Endothelial cell of umbilical vein (primary cell): ENCODE measurements around the gene LRRC8E. TPM values are rescaled to one million over a fixed set of nuclear protein-coding genes. Genes with fewer than 3 reads are reported as not detected.
"Not testable (repeated sequence)": the region's sequence is repeated elsewhere in the genome, so short reads cannot be mapped to it uniquely, and the experiment has no call there.

Source experiments
- BruUV-seq: library from RNA; stranded (reverse); fragments of 400-500 nt; replicated peaks from 2 replicates; lab custom pipeline; 2021; lab: Mats Ljungman, UMichigan
- CTCF ChIA-PET: fragments of 300-600, 350-600 bp; sonication (Branson Sonifier 250); formaldehyde crosslinking; loops from one replicate; lab custom pipeline; 2021; ENCODE audit warnings: antibody characterized with exemption, inconsistent platforms; lab: Charles Lee
- POLR2A ChIA-PET: fragments of 300-600, 350-600 bp; sonication (Branson Sonifier 250); formaldehyde crosslinking; loops from one replicate; lab custom pipeline; 2021; ENCODE audit warnings: antibody characterized with exemption, inconsistent platforms; lab: Charles Lee
- DNase-seq: peaks from one replicate; pipeline ENCODE4 v3.0.0-alpha.2; 2011; ENCODE audit warnings: low read depth, low spot score
- FAIRE-seq: peaks from 2 replicates; lab custom pipeline; 2011; peaks lifted over from hg19 to GRCh38; lab: Jason Lieb, UNC
- H2AFZ ChIP-seq: 2 replicates; pipeline ENCODE4 v1.6.0; 2012; ENCODE audit warnings: low read depth, low read length, control low read depth, inconsistent platforms
- H3K27ac ChIP-seq: 2 replicates; pipeline ENCODE4 v1.5.1; 2011; ENCODE audit warnings: low read depth, mild to moderate bottlenecking, control low read depth, low read length, moderate library complexity; ENCODE audit not compliant: insufficient read depth
- H3K27me3 ChIP-seq, 2 experiments: 2 replicates each; pipeline versions ENCODE4 v1.6.0 to v1.6.1; 2011; ENCODE audit warnings: low read length in 2 of 2, mixed read lengths in 1 of 2; ENCODE audit not compliant: control insufficient read depth in 2 of 2, insufficient read depth in 2 of 2
- H3K36me3 ChIP-seq, 2 experiments: 2 replicates in 1 of 2; 3 replicates in 1 of 2; pipeline ENCODE4 v1.5.1; 2011; ENCODE audit warnings: low read length in 2 of 2, mild to moderate bottlenecking in 1 of 2, moderate library complexity in 1 of 2; ENCODE audit not compliant: control insufficient read depth in 2 of 2, insufficient read depth in 2 of 2; ENCODE audit errors: extremely low read depth in 1 of 2
- H3K4me1 ChIP-seq: 3 replicates; pipeline ENCODE4 v1.5.1; 2011; ENCODE audit warnings: mild to moderate bottlenecking, low read length; ENCODE audit not compliant: control insufficient read depth, insufficient read depth; ENCODE audit errors: extremely low read depth
- H3K4me2 ChIP-seq: 2 replicates; pipeline ENCODE4 v1.6.1; 2011; ENCODE audit warnings: low read length, control low read depth, mixed read lengths; ENCODE audit not compliant: insufficient read depth
- H3K4me3 ChIP-seq, 3 experiments: fragments of 200-600 bp in 1 of 3; sonication (generic), shearing (Covaris generic) in 1 of 3; replicated peaks in 1 of 3; 2 replicates each; pipeline ENCODE4 v1.5.1; 2011 to 2016; ENCODE audit warnings: control low read depth in 3 of 3, low read length in 3 of 3, mild to moderate bottlenecking in 2 of 3, inconsistent platforms in 1 of 3, low read depth in 1 of 3, moderate library complexity in 1 of 3; ENCODE audit not compliant: insufficient read depth in 1 of 3
- H3K79me2 ChIP-seq: 2 replicates; pipeline ENCODE4 v1.6.0; 2012; ENCODE audit warnings: low read length, inconsistent platforms; ENCODE audit not compliant: control insufficient read depth, insufficient read depth
- H3K9ac ChIP-seq: replicated peaks from 2 replicates; pipeline ENCODE3; 2011; ENCODE audit warnings: low read length, control low read depth; ENCODE audit not compliant: insufficient read depth; ENCODE audit errors: extremely low read depth
- H3K9me1 ChIP-seq: replicated peaks from 3 replicates; pipeline ENCODE4 v1.6.0; 2011; ENCODE audit warnings: mild to moderate bottlenecking, low read length; ENCODE audit not compliant: control insufficient read depth, insufficient read depth; ENCODE audit errors: extremely low read depth
- H3K9me3 ChIP-seq: replicated peaks from 2 replicates; pipeline ENCODE4 v1.5.1; 2012; ENCODE audit warnings: low read length, inconsistent platforms; ENCODE audit not compliant: control insufficient read depth, insufficient read depth
- H4K20me1 ChIP-seq: replicated peaks from 2 replicates; pipeline ENCODE3; 2011; ENCODE audit warnings: mild to moderate bottlenecking, low read length; ENCODE audit not compliant: control insufficient read depth, insufficient read depth; ENCODE audit errors: extremely low read depth
- EZH2 ChIP-seq: IDR thresholded peaks from 2 replicates; pipeline ENCODE4 v1.6.1; 2012; ENCODE audit warnings: borderline replicate concordance, low read depth, mild to moderate bottlenecking, moderate library complexity, low read length, inconsistent platforms; ENCODE audit not compliant: severe bottlenecking
- FOS ChIP-seq: IDR thresholded peaks from 2 replicates; pipeline ENCODE4 v1.6.1; 2011; ENCODE audit warnings: mild to moderate bottlenecking, low read length, moderate library complexity, borderline replicate concordance; ENCODE audit not compliant: insufficient read depth
- MYC ChIP-seq: IDR thresholded peaks from one replicate; pipeline ENCODE4 v1.6.1; 2011; ENCODE audit warnings: mild to moderate bottlenecking, low read depth, low read length
- POLR2A ChIP-seq: IDR thresholded peaks from 2 replicates; pipeline ENCODE4 v1.6.1; 2012; ENCODE audit warnings: low read depth, mild to moderate bottlenecking, control low read depth, low read length
- dilution Hi-C: fragments of 300-500 bp; cut with MboI; formaldehyde crosslinking; loops from one replicate; pipeline ENCODE4 v1.15.0; 2019; ENCODE audit warnings: low sequenced_read_pairs; ENCODE audit not compliant: extremely low pct_ligation_motif_present
- intact Hi-C: fragments of 100-400 bp; cut with micrococcal nuclease; formaldehyde crosslinking; loops from one replicate; pipeline ENCODE4 v1.10.0; 2022
- polyA plus RNA-seq, 4 experiments: library from polyadenylated mRNA; depleted of rRNA in 3 of 4; stranded (reverse) in 3 of 4; unstranded in 1 of 4; fragments of >200 nt; gene quantifications; 2 replicates each; pipeline versions ENCODE4 v1.2.1 to v1.2.3, GENCODE V29; 2011 to 2012; ENCODE audit warnings: missing spikeins in 1 of 4
- total RNA-seq: library from RNA; stranded (reverse); gene quantifications from 2 replicates; pipeline ENCODE4 v1.2.3, GENCODE V29; 2021

LRRC8E gene
- total and polyA plus RNA-seq, 2 donors (not counting 3 experiments of a cell fraction or from before 2014, with no cell fraction given): 1.1 to 1.6 TPM

GRCh38 chr19:7918062-7918614, 29.8 kb downstream of the LRRC8E start:
- peak overlapping the region; percentile 54 for H3K4me2 ChIP-seq
- H3K79me2 ChIP-seq, H3K36me3 ChIP-seq, dilution Hi-C loops, H4K20me1 ChIP-seq, H3K9me1 ChIP-seq, BruUV-seq, intact Hi-C loops, DNase-seq, H3K4me3 ChIP-seq, FAIRE-seq, H3K9me3 ChIP-seq, H3K27ac ChIP-seq, H3K9ac ChIP-seq: not testable (repeated sequence)
- ChIA-PET POLR2A (interaction anchor here (1.4 kb wide), 1 partner anchor 15 kb away, joined by 4 read pairs; the partner anchor contains the start of gene MAP2K7), CTCF (interaction anchor here (0.7 to 2.4 kb wide), 15 partner anchors 11 to 350 kb away, joined by 3 to 16 read pairs (median 4); partner anchors contain the start of genes LRRC8E and TIMM44)
- H3K4me1 ChIP-seq: peaks cover 22% of the 10 kb centered on the region
- peak overlapping the region; percentile 54 for H2AFZ ChIP-seq
- peaks cover 18 to 31% of the 10 kb centered on the region in 2 experiments for H3K27me3 ChIP-seq

- ChIA-PET POLR2A (interaction anchor here (1.4 kb wide), 2 partner anchors 7 to 15 kb away, joined by 4 to 5 read pairs; partner anchors contain the start of gene MAP2K7), CTCF (interaction anchor here (1.1 to 5.1 kb wide), 11 partner anchors 7 to 351 kb away, joined by 3 to 34 read pairs (median 7); partner anchors contain the start of gene TIMM44)
- TF ChIP-seq EZH2 (no peak), FOS (no peak), POLR2A (no peak), MYC (no peak)
- intact Hi-C loops: no loop called here
- Histone ChIP-seq H3K4me1 (peaks cover 22% of the 10 kb centered on the region), H2AFZ (no peak overlapping the region), H3K4me3 (no peak overlapping the region), H3K9ac (no peak overlapping the region), H3K27ac (no peak overlapping the region), H3K79me2 (no peaks in the 10 kb centered on the region), H4K20me1 (no peaks in the 10 kb centered on the region), H3K9me1 (no peaks in the 10 kb centered on the region), H3K27me3 (peaks cover 18 to 31% of the 10 kb centered on the region in 2 experiments), H3K36me3 (peaks cover 0 to 5% of the 10 kb centered on the region in 2 experiments), H3K9me3 (no peaks in the 10 kb centered on the region), H3K4me2 (no peak overlapping the region)
- dilution Hi-C loops: no loop called here
- no peak for DNase-seq
- no TSS peak for BruUV-seq
- FAIRE-seq: no peak
Observed at GRCh38 chr19:7918615-7919421, 30.5 kb downstream of the LRRC8E start.
